ELF-1 (cell line): ENCODE measurements around the gene TSPAN33.
"Not testable (repeated sequence)": the region's sequence is repeated elsewhere in the genome, so short reads cannot be mapped to it uniquely, and the experiment has no call there.

ENCODE experiments used
- DNase-seq: peaks from one replicate; pipeline ENCODE4 v3.0.0-alpha.2; 2016; ENCODE audit warnings: low read depth, low spot score

The TSPAN33 gene

GRCh38 chr7:129144095-129144833 is at the start of gene TSPAN33:
TSS of gene TSPAN33 (plus strand) at chr7:129144707. CDS start at chr7:129144981, 274 bp downstream.
- peak; percentile 88 for DNase-seq

DNA sequence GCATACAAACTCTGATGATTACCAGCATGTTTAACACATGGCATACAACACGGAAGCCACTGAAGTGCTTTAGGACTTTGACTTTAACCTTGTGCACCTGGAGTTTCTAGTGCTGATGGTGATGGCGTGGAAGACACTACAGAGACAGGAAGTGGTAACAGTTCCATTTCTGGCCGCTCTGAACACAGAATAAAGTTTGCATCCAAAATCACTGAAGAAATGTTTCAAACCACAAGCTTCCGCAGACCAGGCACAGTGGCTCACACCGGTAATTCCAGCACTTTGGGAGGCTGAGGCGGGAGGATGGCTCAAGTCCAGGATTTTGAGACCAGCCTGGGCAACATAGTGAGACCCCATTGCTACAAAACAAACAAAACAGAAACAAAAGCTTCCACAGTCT is 49.2 kb upstream of the TSPAN33 start:
- no peak for DNase-seq

DNA sequence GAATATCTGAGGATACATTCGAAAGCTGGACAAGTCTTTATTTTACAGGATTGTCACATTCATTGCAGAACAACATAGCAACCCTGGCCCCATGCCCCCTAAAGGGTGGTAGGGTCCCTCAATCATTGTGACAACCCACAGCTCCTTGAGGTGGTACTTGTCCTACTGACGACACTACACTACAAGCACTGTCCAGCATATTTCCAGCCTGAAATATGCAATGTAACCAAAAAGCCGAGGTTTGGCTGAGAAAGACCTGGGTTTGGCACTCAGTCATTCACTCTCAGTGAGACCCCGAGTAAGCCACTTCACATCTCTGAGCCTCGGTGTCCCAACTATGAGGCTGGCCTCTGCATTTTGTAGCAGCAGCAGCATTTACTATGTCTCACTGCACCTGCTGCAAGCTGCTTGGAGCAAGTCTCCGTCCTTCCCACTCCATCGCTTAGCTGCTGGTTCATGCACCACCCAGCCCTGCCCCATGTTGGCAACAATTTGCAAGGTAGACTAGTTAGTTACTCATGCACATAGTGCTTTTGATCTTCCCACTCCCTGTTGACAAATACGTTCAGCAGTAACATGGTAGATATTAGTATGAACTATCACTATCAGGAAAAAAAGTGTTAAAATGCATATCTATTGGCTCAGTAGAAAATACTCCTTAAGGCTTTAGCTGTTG is 46.0 kb upstream of the TSPAN33 start:
- no peak for DNase-seq

- DNase-seq: no peak
Observed at GRCh38 chr7:129100827-129101166, 43.7 kb upstream of the TSPAN33 start.

DNA sequence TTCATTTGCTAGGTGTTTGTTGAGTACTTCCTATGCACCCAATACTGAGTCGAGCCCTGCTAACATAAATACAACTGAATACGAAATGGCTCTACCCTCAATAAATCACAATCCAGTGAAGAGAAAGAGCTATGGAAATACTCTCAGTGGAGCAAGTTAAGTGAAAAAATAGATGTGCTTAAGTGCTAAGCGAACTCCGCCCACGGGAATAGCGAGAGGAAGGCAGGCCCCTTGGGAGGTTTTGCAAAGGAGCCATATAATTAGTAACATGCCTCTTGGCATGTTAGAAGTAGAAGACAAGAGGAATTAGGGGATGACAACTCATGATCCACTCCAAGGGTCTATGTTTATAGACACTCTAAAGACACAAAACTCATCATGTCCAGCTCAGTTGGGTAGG is 42.8 kb upstream of the TSPAN33 start:
- DNase-seq: no peak

GRCh38 chr7:129103561-129104324 is 40.8 kb upstream of the TSPAN33 start:
- no peak for DNase-seq

DNA sequence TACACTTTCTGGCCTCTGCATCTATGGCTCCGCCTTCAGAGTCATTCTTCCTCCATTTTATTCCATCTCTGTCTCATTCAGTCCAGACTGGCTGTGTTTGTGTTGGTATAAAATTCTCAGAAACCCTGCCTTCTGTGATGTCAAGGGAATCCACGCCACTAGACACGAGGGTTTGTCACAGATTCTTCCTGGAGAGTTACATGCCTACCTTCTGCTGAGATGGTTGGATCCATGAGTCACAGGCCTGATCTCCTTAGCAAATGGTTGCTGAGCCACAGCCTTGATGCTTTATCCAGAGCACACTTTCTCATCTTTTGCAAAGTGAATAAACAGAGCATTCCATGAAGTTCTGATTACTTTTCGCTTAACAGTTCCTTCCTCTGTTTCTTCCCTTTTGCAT is 35.9 kb upstream of the TSPAN33 start:
- no peak for DNase-seq

DNA sequence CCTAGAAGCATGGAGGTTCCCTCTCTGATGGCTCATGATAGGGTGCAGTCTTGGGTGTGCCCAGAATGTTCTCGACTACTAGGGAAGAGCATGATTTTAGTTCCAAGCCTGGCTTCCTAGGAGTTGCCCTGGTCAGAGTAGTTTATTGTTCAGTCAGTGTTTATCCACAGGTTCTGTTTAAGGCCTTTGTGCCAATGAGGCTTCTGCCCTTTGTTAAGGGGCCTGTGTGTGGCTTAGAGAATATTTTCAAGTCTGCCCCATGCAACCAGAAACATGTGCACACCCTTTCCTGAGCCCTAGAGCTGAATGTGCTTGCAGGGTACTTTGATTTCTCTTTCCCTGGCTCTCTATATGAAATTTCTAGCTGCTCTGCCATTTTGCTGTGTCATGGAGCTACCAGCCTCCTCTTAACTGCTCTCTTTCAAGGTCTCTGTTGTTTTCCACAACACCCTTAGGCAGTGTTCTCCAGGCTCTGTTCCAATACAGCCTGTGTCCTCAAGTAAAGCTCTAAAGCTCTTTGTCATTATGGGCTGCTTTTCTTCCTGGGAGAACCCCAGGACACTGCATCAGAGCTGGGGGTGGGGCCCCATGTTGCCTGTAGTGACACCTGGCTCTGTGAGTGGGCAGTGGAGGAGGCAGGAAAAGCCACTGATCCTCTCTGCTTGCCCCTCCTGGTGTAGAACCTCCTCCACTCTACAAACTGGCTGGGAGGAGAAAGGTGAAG is 34.1 kb upstream of the TSPAN33 start:
- peak; percentile 91 for DNase-seq

GRCh38 chr7:129110982-129111376 is 33.5 kb upstream of the TSPAN33 start:
- DNase-seq: no peak

GRCh38 chr7:129115676-129116075 is 28.8 kb upstream of the TSPAN33 start:
- no peak for DNase-seq

DNA sequence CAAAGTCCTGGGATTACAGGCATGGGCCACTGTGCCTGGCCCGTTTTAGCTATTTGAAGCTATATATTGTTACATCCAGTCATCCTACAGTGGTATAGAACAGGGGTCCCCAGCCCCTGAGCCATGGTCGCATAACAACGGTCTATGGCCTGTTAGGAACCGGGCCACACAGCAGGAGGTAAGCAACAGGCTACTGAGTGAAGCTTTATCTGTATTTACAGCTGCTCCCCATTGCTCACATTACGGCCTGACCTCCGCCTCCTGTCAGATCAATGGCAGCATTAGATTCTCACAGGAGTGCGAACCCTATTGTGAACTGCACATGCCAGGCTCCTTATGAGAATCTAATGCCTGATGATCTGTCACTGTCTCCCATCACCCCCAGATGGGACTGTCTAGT is 26.3 kb upstream of the TSPAN33 start:
- DNase-seq: no peak

DNA sequence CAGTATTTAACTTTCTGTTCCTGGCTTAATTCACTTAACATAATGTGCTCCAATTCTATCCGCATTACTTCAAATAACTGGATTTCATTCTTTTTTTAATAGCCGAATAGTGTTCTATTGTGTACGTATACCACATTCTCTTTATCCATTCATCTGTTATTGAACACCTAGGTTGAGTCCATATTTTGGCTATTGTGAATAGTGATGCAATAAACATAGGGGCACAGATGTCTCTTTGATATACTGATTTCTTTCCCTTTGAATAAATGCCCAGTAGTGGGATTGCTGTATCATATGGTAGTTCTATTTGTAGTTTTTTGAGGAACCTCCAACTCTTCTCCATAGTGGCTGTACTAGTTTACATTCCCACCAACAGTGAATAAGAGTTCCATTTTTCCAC is 25.5 kb upstream of the TSPAN33 start:
- no peak for DNase-seq

GRCh38 chr7:129121501-129122077 is 22.9 kb upstream of the TSPAN33 start:
- DNase-seq: not testable (repeated sequence)

GRCh38 chr7:129122078-129122750 is 22.3 kb upstream of the TSPAN33 start:
- DNase-seq: no peak

GRCh38 chr7:129122751-129123509 is 21.6 kb upstream of the TSPAN33 start:
- no peak for DNase-seq

DNA sequence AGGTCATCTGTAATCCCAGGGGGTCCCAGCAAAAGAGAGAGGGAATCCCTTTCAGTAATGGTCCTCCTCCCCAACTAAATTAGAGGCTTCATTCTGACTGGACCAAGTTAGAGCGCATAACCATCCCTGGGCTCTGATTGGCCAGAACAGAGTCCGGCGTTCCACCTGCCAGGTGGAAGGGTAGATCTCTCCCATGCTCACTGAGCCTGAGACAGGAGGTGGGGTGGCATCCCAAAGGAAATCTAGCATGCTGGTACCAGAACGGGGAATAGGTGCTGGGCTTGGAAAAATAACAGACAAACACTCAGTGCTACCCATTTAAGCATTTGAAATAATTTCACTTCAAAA is 21.0 kb upstream of the TSPAN33 start:
- DNase-seq: no peak

GRCh38 chr7:129126314-129126713 is 18.2 kb upstream of the TSPAN33 start:
- peak; percentile 51 for DNase-seq

DNA sequence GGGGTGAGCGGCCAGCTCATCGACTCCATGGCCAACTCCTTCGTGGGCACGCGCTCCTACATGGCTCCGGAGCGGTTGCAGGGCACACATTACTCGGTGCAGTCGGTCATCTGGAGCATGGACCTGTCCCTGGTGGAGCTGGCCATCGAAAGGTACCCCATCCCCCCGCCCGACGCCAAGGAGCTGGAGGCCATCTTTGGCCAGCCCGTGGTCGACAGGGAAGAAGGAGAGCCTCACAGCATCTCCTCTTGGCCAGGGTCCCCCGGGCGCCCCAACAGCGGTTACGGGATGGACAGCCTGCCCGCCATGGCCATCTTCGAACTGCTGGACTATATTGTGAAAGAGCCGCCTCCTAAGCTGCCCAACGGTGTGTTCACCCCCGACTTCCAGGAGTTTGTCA is 17.4 kb upstream of the TSPAN33 start:
- DNase-seq: no peak

DNA sequence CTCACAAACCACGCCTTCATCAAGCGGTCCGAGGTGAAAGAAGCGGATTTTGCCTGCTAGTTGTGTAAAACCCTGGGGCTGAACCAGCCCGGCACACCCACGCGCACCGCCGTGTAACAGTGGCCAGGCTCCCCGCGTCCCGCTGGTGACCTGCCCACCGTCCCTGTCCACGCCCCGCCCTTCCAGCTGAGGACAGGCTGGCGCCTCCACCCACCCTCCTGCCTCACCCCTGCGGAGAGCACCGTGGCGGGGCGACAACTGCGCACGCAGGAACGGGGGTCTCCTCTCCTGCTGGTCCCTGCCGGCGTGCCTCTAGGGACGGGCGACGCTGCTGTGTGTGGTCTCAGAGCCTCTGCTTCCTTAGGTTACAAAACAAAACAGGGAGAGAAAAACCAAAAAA is 16.9 kb upstream of the TSPAN33 start:
- DNase-seq: no peak

- DNase-seq: no peak
Observed at GRCh38 chr7:129134356-129134987, 10.0 kb upstream of the TSPAN33 start.
